Stomach (tissue), 9 donors: Measurements from ENCODE around the gene FBF1. TPM values are rescaled to one million over a fixed set of nuclear protein-coding genes. Genes with fewer than 3 reads are reported as not detected.

Source experiments
- DNase-seq, 2 donors: peaks; one replicate each; pipeline versions ENCODE4 v3.0.0 to v3.0.0-alpha.2; 2013 to 2019
- H3K27ac ChIP-seq, 5 donors: fragments of 200-600 bp in 4 of 5; sonication (generic) in 4 of 5; one replicate each; pipeline ENCODE4 v1.5.1; 2013 to 2019; ENCODE audit warnings: mild to moderate bottlenecking in 1 of 5, moderate library complexity in 1 of 5
- H3K27me3 ChIP-seq, 3 donors: fragments of 200-600 bp; sonication (generic); one replicate each; pipeline ENCODE4 v1.5.1; 2017 to 2019; ENCODE audit warnings: mixed run types in 1 of 3
- H3K36me3 ChIP-seq, 4 donors: fragments of 200-600 bp; sonication (generic); 1 replicate in 3 of 4; 2 replicates in 1 of 4; pipeline ENCODE4 v1.5.1; 2016 to 2019
- H3K4me1 ChIP-seq, 4 donors: fragments of 200-600 bp; sonication (generic); one replicate each; pipeline ENCODE4 v1.5.1; 2016 to 2019
- H3K4me3 ChIP-seq, 4 donors: fragments of 200-600 bp; sonication (generic) in 3 of 4; one replicate each; pipeline ENCODE4 v1.5.1; 2016 to 2019; ENCODE audit warnings: mild to moderate bottlenecking in 1 of 4
- H3K9me3 ChIP-seq, 4 donors: fragments of 200-600 bp; sonication (generic); one replicate each; pipeline ENCODE4 v1.5.1; 2016 to 2019
- CTCF ChIP-seq, 7 experiments: fragments of 450-650 bp in 4 of 7; fragments of 200-600 bp in 3 of 7; sonication (generic) in 3 of 7; IDR thresholded peaks; one replicate each; pipeline ENCODE4 v1.5.1; 2016 to 2019; ENCODE audit warnings: antibody characterized with exemption in 7 of 7, control low read depth in 2 of 7, mild to moderate bottlenecking in 1 of 7
- EP300 ChIP-seq: sonication (generic); formaldehyde crosslinking; IDR thresholded peaks from one replicate; pipeline ENCODE4 v1.6.1; 2017; ENCODE audit warnings: antibody characterized with exemption
- POLR2A ChIP-seq, 4 donors: fragments of 450-650 bp; IDR thresholded peaks; one replicate each; pipeline ENCODE4 v1.6.1; 2016; ENCODE audit warnings: antibody characterized with exemption in 4 of 4, control low read depth in 2 of 4, mild to moderate bottlenecking in 1 of 4, moderate library complexity in 1 of 4
- POLR2AphosphoS5 ChIP-seq, 3 donors: sonication (generic); formaldehyde crosslinking; IDR thresholded peaks; one replicate each; pipeline ENCODE4 v1.6.1; 2016; ENCODE audit warnings: antibody characterized with exemption in 3 of 3
- WGBS, 5 donors: extraction: QIAGEN DNeasy Blood & Tissue Kit in 3 of 5; methylation state at CpG; one replicate each; pipeline versions ENCODE4 v1.1.5 to v1.1.7; 2013 to 2018; 5-methylcytosine and 5-hydroxymethylcytosine counted together
- intact Hi-C: fragments of 100-400 bp; cut with DNase I; formaldehyde crosslinking; loops from one replicate; pipeline ENCODE4 v1.15.1; 2023; ENCODE audit warnings: low total_unique reads
- polyA plus RNA-seq, 3 donors: library from polyadenylated mRNA; stranded (reverse); fragments of 200-250 nt; gene quantifications; one replicate each; pipeline ENCODE4 v1.2.3, GENCODE V29; 2013
- total RNA-seq, 5 donors: library from RNA; depleted of rRNA; stranded (reverse); fragments of >200 nt; gene quantifications; one replicate each; pipeline versions ENCODE4 v1.1.0 to v1.2.3, GENCODE V29; 2014 to 2016
- donor health status: healthy with polysubstance abuse.
- donor health status: Bipolar disorder and iron deficiency.
- donor health status: healthy.

The FBF1 gene
- total and polyA plus RNA-seq, 8 donors, result 1.7 to 21.7 (median 10.4) TPM

- intact Hi-C loops, result loop anchor here (5.0 kb wide), 1 partner anchor 97 kb away; the partner anchor contains the start of gene CDK3
- TF ChIP-seq CTCF (IDR thresholded peaks at IDR 0.05) (peak in 6 of 7 experiments; percentile 90 to 100 (median 99)), POLR2A (IDR thresholded peaks at IDR 0.05) (peak in 1 of 4 donors; percentile 12), POLR2AphosphoS5 (IDR thresholded peaks at IDR 0.05) (peak; percentile 83 to 92 (median 83)), EP300 (no peak)
- H3K36me3 ChIP-seq, result peaks cover 30 to 34% (median 34%) of the 10 kb centered on the region in 4 donors
- H3K9me3 ChIP-seq, result no peaks in the 10 kb centered on the region
- DNase-seq, result peak; percentile 97 to 98
- H3K27ac ChIP-seq, result peak within 1 kb of the TSS; percentile 87 to 95 (median 92)
- H3K4me3 ChIP-seq, result peak within 1 kb of the TSS; percentile 85 to 91 (median 89)
- H3K27me3 ChIP-seq, result no peaks in the 10 kb centered on the region
- WGBS, 5 donors, result 1 to 6% (median 2%) methylated on average over 18 to 68 of the region's 69 CpGs
- peaks cover 15 to 33% (median 24%) of the 10 kb centered on the region in 4 donors for H3K4me1 ChIP-seq
Observed at GRCh38 chr17:75904749-75905521, 35.9 kb downstream of the FBF1 start, which contains the start of gene MRPL38. Gene MRPL38, minus strand, starts transcription at chr17:75904884. Its CDS starts 9 bp downstream, at chr17:75904875.

- Histone ChIP-seq H3K9me3 (no peaks in the 10 kb centered on the region), H3K36me3 (peaks cover 43 to 59% (median 57%) of the 10 kb centered on the region in 4 donors), H3K27me3 (no peaks in the 10 kb centered on the region), H3K4me3 (no peak overlapping the region), H3K27ac (no peak overlapping the region), H3K4me1 (peaks cover 12 to 38% (median 30%) of the 10 kb centered on the region in 4 donors)
- intact Hi-C loops, result no loop called here
- TF ChIP-seq POLR2AphosphoS5 (IDR thresholded peaks at IDR 0.05), result no peak
- no peak for TF ChIP-seq EP300
- TF ChIP-seq POLR2A (IDR thresholded peaks at IDR 0.05), result no peak
- no peak for TF ChIP-seq CTCF (IDR thresholded peaks at IDR 0.05)
- 81 to 97% (median 95%) methylated on average over 6 of the region's 6 CpGs for WGBS, 5 donors
- DNase-seq, result no peak
Observed at GRCh38 chr17:75902406-75902805, 38.4 kb downstream of the FBF1 start.

GRCh38 chr17:75901727-75902126, 39.1 kb downstream of the FBF1 start:
- Histone ChIP-seq H3K9me3 (no peaks in the 10 kb centered on the region), H3K4me3 (no peak overlapping the region), H3K27me3 (no peaks in the 10 kb centered on the region), H3K4me1 (peaks cover 17 to 44% (median 36%) of the 10 kb centered on the region in 4 donors), H3K27ac (no peak overlapping the region), H3K36me3 (peaks cover 43 to 59% (median 57%) of the 10 kb centered on the region in 4 donors)
- TF ChIP-seq EP300 (no peak), POLR2A (IDR thresholded peaks at IDR 0.05) (no peak), POLR2AphosphoS5 (IDR thresholded peaks at IDR 0.05) (no peak)
- intact Hi-C loops, result no loop called here
- DNase-seq, result no peak
- 90 to 93% (median 92%) methylated on average over 18 of the region's 18 CpGs for WGBS, 5 donors

- no peak for TF ChIP-seq POLR2AphosphoS5 (IDR thresholded peaks at IDR 0.05)
- no peak for TF ChIP-seq POLR2A (IDR thresholded peaks at IDR 0.05)
- no peak for TF ChIP-seq CTCF (IDR thresholded peaks at IDR 0.05)
- TF ChIP-seq EP300, result no peak
- no peaks in the 10 kb centered on the region for H3K9me3 ChIP-seq
- no peak overlapping the region for H3K27ac ChIP-seq
- H3K4me3 ChIP-seq, result no peak overlapping the region
- peaks cover 17 to 45% (median 40%) of the 10 kb centered on the region in 4 donors for H3K4me1 ChIP-seq
- intact Hi-C loops, result no loop called here
- DNase-seq, result no peak
- peaks cover 43 to 59% (median 57%) of the 10 kb centered on the region in 4 donors for H3K36me3 ChIP-seq
- 83 to 92% (median 86%) methylated on average over 11 to 13 of the region's 13 CpGs for WGBS, 5 donors
- no peaks in the 10 kb centered on the region for H3K27me3 ChIP-seq
Observed at GRCh38 chr17:75900691-75901533, 39.9 kb downstream of the FBF1 start.
